Measurements from ENCODE around the gene DLX1. TPM values are rescaled to one million over a fixed set of nuclear protein-coding genes. Genes with fewer than 3 reads are reported as not detected.

Gene DLX1
- total RNA-seq, 3 donors from 2014 or later = 0.29 TPM; not detected in 2

GRCh38 chr2:172094294-172095145, 9.2 kb downstream of the DLX1 start:
- Histone ChIP-seq H3K27me3 (peaks cover 19 to 100% of the 10 kb centered on the region in 2 donors), H3K4me1 (peaks cover 23 to 35% of the 10 kb centered on the region in 2 donors), H3K36me3 (no peaks in the 10 kb centered on the region), H3K4me3 (peak overlapping the region; percentile 28 to 69 (median 38)), H3K27ac (no peak overlapping the region), H3K9me3 (no peaks in the 10 kb centered on the region)
- TF ChIP-seq CTCF (IDR thresholded peaks at IDR 0.05) = no peak
- no peak for TF ChIP-seq POLR2AphosphoS5 (IDR thresholded peaks at IDR 0.05)
- TF ChIP-seq POLR2A (IDR thresholded peaks at IDR 0.05) = no peak
- intact Hi-C loops (cut with DNase I; ENCODE audit: low total_unique reads) = no loop called here
- DNase-seq (ENCODE audit: low spot score in 2 of 2) = no peak

DNA sequence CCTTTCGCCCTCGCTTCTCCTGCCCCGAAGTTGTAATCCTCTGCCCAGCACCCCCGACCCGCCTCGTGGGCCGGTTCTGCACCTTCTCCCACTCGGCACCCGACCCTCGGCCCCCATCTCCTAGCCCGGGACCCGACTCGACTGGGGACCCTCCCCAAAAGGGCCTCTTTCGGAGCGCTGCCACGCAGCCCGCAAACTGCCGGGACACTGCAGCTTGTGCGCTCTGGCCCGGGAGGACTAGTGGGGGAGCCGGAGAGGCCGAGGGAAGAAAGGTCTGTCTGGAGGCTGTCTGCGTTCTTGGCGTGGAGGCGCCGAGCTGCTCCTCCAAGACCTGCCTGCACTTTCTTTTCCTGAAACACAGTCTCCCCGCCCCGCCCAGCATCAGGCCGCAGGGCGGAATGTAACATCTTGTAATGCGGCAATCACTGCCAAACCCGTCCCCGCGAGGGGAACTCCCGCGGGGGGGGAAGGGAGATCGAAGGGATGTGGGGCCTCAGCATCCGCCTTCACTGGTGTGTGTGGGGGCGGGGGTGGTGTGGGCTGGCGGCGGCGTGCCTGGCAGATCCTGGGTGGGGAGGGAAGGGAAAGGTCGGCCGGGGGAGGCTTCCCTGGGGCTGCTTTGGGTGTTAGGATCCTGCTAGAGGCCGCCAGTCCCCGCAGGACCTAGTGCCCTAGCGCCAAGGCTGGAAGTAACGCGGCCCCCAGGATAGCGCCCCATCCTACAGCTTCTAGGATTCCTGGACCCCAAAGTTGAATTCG, 10.0 kb downstream of the DLX1 start:
- intact Hi-C loops (cut with DNase I; ENCODE audit: low total_unique reads) = no loop called here
- peak in 2 of 3 donors; percentile 16 to 48 for TF ChIP-seq POLR2AphosphoS5 (IDR thresholded peaks at IDR 0.05)
- TF ChIP-seq POLR2A (IDR thresholded peaks at IDR 0.05) = no peak
- Histone ChIP-seq H3K27ac (no peak overlapping the region), H3K27me3 (peaks cover 25 to 100% of the 10 kb centered on the region in 2 donors), H3K36me3 (no peaks in the 10 kb centered on the region), H3K4me1 (peaks cover 23 to 36% of the 10 kb centered on the region in 2 donors), H3K9me3 (no peaks in the 10 kb centered on the region), H3K4me3 (peak overlapping the region; percentile 28 to 69 (median 38))
- peak in 1 of 2 donors; percentile 71 for DNase-seq (ENCODE audit: low spot score in 2 of 2)

GRCh38 chr2:172095905-172096625, 10.8 kb downstream of the DLX1 start:
- intact Hi-C loops (cut with DNase I; ENCODE audit: low total_unique reads) = no loop called here
- Histone ChIP-seq H3K27ac (no peak overlapping the region), H3K9me3 (no peaks in the 10 kb centered on the region), H3K4me1 (peaks cover 23 to 36% of the 10 kb centered on the region in 2 donors), H3K27me3 (peaks cover 24 to 100% of the 10 kb centered on the region in 2 donors), H3K36me3 (no peaks in the 10 kb centered on the region), H3K4me3 (peak overlapping the region in 2 of 3 donors; percentile 38 to 69)
- TF ChIP-seq POLR2AphosphoS5 (IDR thresholded peaks at IDR 0.05) = no peak
- no peak for TF ChIP-seq CTCF (IDR thresholded peaks at IDR 0.05)
- no peak for TF ChIP-seq POLR2A (IDR thresholded peaks at IDR 0.05)
- DNase-seq (ENCODE audit: low spot score in 2 of 2) = no peak

GRCh38 chr2:172096626-172097547, 11.6 kb downstream of the DLX1 start:
- intact Hi-C loops (cut with DNase I; ENCODE audit: low total_unique reads) = no loop called here
- no peak overlapping the region for H3K27ac ChIP-seq
- peak overlapping the region; percentile 10 to 69 (median 38) for H3K4me3 ChIP-seq

More at GRCh38 chr2:172096626-172097547, 11.6 kb downstream of the DLX1 start:
- H3K4me1 ChIP-seq = peaks cover 23 to 36% of the 10 kb centered on the region in 2 donors
- TF ChIP-seq POLR2AphosphoS5 (IDR thresholded peaks at IDR 0.05) (no peak), POLR2A (IDR thresholded peaks at IDR 0.05) (no peak), CTCF (IDR thresholded peaks at IDR 0.05) (no peak)
- no peaks in the 10 kb centered on the region for H3K9me3 ChIP-seq
- no peak for DNase-seq (ENCODE audit: low spot score in 2 of 2)
- H3K36me3 ChIP-seq = no peaks in the 10 kb centered on the region
- H3K27me3 ChIP-seq = peaks cover 27 to 100% of the 10 kb centered on the region in 2 donors

Measured in breast epithelium (tissue), 4 donors.